ENCODE data around the gene S100P.

GRCh38 chr4:6730603-6731317 is 37.1 kb downstream of the S100P start:
- TF ChIP-seq POLR2AphosphoS5 (IDR thresholded peaks at IDR 0.05; ENCODE audit: low read depth, low read length) (no peak), POLR2A (IDR thresholded peaks at IDR 0.05; ENCODE audit: low read depth, low read length) (no peak)

Measured in GM12892 (cell line).